A204.1 (cell line): Measurements from ENCODE around the gene PRKCE.

Experiments
- FAIRE-seq: peaks from 2 replicates; lab custom pipeline; 2012; peaks lifted over from hg19 to GRCh38; lab: Jason Lieb, UNC

The PRKCE gene

DNA sequence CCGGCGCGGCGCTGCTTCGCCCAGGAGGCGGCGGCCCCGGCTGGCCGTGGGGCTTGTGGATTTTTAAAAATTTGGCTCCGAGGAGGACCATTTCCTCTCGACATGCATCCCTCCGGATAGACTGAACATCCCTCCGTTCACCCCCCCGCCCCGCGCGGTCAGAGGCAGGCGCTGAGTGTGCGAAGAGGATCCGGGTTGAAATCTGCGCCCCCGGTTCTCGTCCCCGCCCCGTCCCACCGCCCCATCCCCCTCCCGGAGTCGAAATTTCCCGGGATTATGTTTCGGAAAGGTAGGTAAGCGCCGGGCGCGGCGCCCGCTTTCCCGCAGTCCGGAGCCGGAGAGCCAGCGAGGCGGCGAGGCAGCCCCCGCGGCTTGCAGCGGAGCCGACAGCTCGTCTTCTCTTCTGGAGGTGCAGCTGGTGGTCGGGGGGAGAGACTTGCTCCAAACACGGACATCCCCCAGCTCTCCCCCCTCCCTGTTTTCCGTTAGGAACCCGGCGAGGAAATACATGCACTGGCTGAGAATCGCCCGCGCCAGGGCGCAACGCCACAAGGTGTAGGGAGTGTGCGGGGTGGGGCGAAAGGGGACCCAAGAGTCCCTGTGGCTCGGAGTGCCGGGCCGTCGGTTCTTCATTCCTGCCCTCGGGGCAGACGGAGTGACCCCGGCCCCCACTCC is at the start of gene PRKCE:
TSS of gene PRKCE (plus strand) at position 261 of the 675 bp plus-strand sequence.
- FAIRE-seq: no peak

DNA sequence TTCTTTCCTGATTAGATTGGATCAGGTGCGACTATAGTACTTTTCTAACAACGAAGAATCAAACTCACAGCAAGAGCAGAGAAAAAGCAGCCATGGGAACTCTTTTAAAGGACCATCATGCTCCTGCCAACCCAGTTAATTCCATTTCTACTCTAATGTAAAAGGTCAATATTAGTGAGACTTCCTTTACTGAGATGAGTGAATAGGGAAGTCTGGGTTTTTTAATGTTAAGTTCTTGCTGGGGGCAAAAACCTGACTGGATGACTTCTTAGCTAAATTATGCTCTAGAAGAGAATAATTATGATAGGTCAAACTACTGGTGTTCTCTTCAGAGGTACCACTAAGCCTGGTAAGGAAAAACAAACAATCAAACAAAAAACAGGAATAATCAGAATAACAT is 48.9 kb upstream of the PRKCE start:
- no peak for FAIRE-seq

DNA sequence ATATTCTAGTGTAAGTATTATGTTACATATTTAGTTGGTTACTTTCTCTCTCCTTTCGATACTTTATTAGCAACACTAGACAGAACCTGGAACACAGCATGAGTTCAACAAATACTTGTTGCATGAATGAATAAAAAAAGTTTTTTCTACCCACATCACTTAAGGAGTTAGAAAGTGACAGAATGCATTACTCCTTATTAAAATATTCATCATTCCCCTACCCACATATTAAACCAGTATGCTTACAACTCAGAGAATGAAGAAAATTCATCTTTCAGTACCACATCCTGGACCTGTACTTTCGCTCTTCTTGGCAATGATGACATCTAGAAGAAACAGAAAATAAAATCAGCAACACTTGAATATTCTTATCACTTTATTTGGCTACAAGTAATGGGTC is 46.4 kb upstream of the PRKCE start:
- FAIRE-seq: no peak

DNA sequence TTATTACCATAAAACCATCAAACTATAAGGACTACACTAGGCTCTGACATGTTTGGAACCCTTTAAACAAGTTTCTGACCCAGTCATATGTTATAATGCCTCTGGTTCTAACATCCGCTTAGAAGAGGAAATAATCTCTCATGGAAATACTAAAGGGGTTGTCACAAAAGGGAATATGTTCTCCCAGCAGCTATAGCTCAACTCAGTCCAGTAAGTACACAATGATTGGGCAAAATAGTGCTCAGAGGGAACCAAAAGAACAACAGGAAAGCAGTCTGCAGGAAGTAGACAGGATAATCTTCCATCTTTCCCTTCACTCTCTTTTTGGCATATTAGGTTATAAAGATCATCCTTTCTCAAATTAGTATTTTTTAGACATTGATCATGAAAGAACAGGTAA is 44.7 kb upstream of the PRKCE start:
- FAIRE-seq: no peak

DNA sequence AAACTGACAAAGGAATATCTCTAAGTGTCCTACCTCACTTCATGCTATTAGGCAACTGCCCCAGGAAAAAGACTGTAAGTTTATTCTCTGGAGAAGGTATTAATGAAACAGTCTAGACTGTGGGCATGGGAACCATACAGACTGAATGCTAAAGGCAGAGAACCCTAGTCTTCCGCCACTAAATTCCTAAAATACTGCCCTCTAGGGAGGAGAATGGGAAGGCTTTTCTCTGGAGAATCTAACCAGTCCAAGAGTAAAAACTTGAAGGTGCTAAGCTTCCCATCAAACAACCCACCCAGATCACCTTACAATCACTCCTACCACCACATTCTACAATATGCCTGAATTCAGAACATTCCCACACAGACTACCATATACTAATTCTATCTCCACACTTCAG is 43.8 kb upstream of the PRKCE start:
- FAIRE-seq: no peak

DNA sequence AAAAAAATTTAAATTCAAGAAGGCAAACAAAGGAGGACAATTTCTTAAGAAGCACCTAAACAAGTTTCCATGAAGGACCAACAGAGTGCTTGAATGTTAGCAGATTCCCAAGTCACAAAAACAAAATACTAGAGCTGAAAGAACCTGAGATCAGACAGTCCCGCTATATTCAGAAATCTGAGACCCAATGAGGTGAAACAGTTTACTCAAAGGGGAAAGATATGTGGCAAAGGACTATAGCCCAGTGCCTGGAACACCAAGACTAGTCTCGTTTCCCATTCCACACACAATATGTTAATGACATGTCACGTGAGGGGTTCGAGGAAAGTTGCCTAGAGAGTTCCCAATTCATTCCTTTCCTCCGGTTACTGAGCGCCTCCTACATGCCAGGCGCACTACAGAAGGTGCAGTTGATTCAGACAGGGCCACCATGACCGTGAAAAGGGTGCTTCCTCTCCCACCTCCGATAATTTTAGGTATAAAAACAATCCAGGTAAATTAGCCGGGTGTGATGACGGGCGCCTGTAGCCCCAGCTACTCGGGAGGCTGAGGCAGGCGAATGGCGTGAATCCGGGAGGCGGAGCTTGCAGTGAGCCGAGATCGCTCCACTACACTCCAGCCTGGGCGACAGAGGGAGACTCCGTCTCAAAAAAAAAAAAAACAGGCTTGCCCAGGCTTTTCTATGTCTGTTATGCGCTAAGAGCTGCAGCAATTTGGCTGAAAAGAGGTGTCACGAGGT is 41.0 kb upstream of the PRKCE start:
- no peak for FAIRE-seq

DNA sequence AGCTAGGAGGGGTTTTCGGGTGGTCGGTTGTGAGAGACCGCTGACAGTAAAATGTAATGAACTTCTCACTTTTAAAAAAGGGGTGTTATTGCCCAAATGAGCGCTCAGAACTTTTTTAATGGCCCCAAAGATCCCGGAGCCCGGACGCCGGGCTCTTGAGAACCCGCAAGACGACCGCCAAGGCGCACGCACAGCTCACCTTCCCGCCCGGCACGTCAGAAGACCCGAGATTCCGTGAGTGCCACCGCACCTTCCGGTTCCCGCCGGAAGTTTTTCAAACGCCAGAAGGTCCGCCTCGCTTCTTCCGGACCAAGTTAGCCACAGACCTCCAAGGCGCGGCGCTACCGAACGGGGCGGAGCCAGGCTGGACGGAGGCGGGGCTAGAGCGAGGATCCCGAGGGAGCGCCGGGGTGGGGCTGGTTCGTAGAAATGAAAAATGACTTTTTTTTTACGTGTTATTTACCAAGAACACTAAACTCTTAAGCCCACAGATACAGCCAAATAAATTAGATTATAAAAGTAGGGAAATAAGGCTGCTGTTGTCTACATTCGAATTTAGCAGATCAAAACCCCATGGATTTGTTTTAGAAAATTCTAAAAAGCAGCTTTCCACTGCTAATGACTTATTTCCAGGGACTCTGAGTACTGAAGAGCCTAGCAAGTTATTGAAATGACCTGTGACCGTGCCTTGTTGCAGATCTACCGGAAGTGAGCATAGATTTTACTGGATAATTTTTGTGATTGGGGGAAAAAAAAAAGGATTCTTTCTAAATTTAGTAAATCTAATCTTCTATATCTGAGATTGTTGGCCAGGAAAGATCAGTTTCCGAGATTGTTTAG is 40.2 kb upstream of the PRKCE start, which contains the start of gene SRBD1:
TSS of gene SRBD1 (minus strand) at position 248 of the 840 bp plus-strand sequence. CDS start 5,826 bp downstream, outside the sequence.
- peak; percentile 98 for FAIRE-seq

DNA sequence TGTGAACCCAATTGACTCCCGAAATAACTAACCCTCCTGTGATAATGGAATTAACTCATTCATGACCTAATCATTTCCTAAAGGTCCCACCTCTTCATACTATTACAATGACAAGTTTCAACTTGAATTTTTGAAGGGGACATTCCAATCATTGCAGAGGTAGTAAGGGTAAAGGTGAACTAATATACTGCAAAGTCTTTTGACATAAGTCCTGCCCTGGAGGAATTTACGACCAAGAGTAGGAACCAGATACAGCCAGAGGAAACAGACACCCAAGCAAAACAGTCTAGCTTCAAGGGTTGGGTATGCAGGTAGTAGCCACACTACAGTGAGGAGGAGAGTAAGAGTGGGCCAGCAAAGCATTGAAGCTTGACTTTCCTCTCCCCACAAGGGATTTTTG is 39.2 kb upstream of the PRKCE start:
- no peak for FAIRE-seq

DNA sequence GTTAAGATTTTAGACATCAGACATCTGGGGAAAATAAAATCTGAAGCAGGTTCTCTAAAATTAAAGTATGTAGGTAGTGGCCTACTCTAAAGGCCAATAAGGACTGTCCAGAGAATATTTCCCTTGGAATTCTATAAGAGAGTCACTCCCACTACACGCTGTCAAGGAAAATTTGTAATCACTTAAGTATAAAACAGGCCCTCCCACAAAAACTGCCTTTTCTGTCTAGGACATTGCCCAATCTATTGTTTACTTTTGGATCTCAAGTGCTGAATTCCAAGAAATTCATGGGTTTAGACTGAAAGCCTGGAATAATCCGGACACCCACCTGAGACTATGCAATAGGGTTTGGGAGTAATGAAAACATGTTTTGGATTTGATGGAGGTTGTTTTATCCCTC is 38.7 kb upstream of the PRKCE start:
- FAIRE-seq: no peak

DNA sequence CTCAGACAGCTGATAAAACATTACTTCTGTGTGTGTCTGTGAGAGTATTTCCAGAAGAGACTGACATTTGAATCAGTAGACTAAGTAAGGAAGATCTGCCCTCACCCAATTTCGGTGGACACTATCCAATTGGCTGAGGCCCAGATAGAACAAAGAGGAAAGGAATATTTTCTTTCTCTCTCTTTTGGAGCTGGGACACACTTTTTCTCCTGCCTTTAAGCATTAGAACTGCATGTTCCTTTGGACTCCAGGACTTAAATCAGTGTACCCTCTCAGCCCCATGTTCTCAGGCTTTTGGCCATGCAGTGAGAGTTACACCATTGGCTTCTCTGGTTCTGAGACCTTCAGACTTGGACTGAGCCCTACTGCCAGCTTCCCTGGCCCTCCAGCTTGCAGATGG is 37.1 kb upstream of the PRKCE start:
- FAIRE-seq: no peak

DNA sequence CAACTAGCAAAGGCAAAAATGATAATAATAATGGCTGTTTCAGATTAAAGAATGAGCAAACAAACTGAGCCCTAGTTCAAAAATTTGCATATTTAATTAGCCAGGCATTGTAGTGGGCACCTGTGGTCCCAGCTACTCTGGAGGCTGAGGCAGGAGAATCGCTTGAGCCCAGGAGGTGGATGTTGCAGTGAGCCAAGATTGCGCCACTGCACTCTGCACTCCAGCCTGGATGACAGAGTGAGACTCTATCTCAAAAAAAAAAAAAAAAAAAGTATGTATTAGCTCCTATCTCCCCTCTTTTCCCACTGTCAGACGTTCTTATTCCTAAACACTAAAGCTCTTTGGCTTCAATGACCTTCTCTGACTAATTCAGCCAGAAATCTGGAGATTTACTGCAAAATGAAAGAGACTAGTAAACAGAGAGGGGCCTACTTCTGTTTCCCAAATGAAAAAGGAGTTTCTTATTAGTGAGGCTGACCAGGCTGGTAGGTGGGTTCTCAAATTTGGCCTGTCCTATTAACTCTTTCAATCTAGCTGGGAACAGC is 36.5 kb upstream of the PRKCE start:
- FAIRE-seq: no peak

DNA sequence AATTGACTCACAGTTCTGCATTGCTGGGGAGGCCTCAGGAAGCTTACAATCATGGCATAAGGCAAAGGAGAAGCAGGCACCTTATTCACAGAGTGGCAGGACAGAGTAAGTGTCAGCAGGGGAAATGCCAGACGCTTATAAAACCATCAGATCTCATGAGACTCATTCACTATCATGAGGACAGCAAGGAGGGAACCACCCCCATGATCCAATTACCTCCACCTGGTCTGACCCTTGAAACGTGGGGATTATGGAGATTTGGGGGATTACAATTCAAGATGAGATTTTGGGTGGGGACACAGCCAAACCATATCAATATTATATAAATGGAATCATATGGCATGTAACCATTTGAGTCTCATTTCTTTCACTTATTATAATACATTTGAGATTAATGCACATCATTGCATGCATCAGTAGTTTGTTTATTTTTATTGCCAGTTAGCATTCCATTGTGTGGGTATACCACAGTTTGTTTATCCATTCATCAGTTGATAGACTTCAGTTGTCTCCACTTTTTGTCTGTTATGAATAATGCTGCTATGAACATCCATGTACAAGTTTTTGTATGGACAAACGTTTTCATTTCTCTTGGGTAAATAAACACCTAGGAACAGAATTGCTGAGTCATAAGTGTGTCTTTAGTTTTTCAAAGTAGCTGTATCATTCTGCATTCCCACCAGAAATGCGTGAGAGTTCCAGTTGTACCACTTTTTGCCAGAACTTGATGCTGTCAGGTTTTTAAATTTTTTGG is 34.6 kb upstream of the PRKCE start:
- no peak for FAIRE-seq

DNA sequence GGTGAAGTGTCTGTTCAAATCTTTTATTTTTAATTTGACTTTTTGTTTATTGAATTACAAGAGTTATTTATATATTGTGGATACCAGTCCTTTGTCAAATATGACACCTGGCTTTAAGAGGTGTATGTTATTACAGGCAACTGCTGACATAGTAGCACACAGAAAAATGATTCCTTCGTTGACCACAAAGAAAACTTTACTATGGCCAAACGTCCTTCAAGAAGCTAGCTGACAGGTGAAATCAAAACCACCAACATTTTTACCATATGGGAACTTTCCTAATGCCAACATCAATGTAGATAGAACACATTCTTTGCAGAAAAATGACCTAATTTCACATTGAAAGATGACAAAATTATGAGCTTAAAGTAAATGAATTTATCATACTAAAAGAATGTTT is 34.0 kb upstream of the PRKCE start:
- FAIRE-seq: no peak

DNA sequence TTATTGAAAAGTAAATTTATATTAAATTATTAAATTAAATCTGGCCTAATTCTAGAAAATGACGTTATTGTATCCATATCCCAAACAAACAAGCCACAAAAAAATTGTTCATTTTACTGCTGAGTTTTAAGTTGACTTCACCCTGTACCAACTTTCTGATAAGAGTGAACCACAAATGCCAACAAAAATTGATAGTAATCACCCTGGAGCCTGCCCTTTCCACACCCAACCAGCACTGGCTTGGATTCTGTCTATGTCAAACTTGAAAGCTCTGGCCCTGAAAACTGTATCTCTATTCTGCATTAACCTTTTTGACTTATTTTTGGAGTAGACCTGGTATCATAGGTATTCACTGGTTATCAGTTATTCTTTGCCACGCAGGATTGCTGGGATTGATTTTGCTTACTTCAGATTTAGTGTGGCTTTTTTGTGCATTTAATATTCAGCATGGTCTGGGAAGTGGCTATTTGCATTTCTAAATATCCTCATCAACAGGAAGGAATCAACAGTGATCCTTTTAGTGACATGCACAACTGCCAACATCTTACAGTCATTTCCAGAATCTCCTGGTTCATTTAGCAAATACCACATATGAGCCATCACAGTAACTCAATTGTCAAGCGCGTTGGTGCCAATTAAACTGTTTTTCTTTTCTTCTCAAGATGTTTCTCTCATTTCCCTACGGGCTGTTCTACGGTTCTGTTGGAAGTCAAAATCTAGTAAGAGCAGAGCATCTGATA is 29.0 kb upstream of the PRKCE start:
- no peak for FAIRE-seq

DNA sequence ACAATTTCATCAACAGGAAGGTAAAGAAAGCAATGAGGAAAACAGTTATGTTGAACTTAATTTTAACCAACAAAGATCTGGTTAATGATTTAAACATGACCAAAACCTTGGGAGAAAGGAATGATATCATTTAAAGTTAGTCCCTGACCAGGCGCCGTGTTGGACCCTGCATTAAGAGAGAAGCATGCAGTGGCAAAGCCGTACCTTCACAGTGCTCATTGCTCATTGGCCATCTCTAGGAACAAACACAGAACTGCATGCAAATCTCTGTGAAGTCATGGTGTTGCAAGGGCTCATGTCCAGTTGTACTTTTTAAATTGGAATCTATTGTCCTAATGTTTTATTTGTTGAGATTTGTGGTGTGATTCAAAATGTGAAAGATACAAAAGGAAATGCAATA is 28.4 kb upstream of the PRKCE start:
- no peak for FAIRE-seq

DNA sequence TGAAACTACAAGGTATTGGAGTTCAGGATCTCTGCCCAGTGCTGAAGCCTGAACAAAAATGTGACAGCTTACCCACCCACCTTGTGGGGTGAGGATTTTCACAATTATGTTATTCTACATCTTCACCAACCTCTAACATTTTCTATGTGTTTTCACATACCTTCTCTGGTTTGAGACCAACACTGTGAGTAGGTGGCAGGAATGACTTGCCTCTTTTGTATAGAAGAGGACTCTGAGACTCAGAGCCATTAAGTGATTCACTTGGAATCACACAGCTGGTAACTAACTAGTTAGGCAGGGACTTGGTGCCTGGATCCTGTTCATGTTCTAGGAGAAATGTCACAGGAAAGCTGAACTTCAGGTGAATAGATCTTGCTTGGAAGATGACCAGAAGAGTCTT is 25.7 kb upstream of the PRKCE start:
- no peak for FAIRE-seq

DNA sequence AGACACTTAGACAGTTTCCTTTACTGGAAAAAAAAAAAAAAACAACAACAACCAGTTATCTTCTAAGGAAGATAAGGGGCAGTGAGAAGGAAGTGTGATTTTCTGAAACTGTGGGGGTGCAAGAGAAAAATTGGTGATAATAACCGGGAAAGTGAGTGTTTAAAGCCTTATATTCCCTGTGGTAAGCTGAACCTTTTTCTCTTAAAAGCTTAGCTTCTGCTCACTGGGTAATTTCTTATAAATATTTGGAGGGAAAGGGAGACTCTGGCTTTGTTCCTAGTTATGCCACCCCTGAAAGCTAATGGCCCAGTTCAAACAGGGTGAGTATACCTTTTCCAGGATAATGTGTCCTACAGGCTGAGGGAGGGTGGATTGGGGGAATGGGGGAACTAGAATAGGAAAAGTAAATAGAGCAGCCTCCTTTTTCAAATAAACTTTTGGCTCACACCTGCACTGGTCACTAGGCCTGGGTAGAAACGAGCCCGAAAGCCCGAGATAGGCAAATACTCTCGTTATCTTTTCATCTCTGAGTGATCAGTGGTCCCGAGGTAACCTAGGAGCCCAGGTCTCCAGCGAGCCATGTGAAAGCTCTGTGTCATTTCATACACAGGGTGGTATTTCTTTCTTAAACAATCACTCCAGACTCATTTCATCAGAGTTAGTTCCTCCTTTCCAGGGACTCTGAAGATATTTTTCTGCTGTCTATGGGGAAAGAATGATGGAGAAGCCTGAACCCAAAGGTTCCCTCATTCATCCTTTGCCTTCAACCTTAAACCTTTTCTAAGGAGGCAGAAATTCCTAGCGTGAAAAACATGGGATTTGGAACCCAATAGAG is 24.9 kb upstream of the PRKCE start:
- FAIRE-seq: no peak

DNA sequence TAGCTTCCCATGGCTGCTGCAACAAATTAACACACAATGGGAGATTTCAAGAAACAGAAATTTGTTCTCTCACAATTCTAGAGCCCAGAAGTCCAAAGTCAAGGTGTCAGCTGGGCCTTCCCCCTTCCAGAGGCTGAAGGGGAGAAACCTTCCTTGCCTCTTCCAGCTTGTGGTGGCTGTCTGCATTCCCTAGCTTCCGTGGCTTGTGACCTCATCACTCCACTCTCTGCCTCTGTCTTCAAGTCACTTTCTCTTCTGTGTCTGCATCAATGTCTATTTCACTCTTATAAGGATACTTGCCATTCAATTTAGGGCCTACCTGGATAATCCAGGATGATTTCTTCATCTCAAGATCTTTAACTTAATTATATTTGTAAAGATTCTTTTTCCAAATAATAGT is 23.6 kb upstream of the PRKCE start:
- FAIRE-seq: no peak

DNA sequence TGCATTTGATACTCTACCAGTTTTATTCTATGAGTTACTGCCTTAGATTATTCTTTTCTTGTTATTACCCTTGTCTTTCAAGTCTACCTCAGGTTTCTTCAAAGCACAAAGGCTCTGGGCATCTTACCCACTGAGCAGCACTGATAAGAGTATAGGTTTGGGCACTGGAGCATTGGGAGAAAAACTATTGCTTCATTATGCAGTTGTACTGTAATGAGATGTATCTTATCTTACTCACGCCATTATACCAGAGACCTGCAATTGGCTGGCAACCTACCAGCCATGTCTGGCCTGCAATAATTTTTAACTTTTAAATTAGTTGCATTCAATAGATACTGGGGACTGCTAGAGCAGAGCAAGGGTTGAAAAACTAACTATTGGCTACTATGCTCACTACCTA is 21.5 kb upstream of the PRKCE start:
- FAIRE-seq: no peak

DNA sequence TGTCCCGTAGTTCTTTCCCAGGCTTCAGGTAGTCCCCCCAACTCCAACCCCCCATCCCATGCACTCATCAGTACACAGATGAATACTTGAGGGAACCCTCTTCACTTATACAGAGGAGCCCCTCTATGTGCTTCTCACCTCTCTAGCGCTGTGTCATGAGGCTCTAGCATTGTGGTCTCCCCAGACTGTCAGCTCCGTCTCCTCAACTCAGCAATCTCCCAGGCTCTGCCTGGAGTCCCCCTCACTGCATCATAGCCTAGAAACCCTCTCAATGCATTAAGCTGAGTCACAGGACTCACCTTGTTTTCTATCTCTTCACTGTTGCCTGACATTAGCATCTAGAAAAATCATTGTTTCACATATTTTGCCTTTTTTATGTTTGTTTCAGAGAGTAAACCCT is 20.2 kb upstream of the PRKCE start:
- no peak for FAIRE-seq
